Uterus (tissue), 4 donors: ENCODE data around the gene CPVL. TPM values are rescaled to one million over a fixed set of nuclear protein-coding genes. Genes with fewer than 3 reads are reported as not detected.

Experiments used
- DNase-seq, 2 donors: peaks; one replicate each; pipeline ENCODE4 v3.0.0-alpha.2; 2019 to 2020
- H3K27ac ChIP-seq, 2 donors: fragments of 200-600 bp; sonication (generic); 1 replicate in 1 of 2; 2 replicates in 1 of 2; pipeline ENCODE4 v1.5.1; 2016 to 2018
- H3K27me3 ChIP-seq, 2 donors: fragments of 200-600 bp; sonication (generic); one replicate each; pipeline ENCODE4 v1.5.1; 2018 to 2019; ENCODE audit warnings: control low read depth in 1 of 2
- H3K36me3 ChIP-seq, 2 donors: fragments of 200-600 bp; sonication (generic); one replicate each; pipeline ENCODE4 v1.5.1; 2019; ENCODE audit warnings: control low read depth in 1 of 2
- H3K4me1 ChIP-seq, 2 donors: fragments of 200-600 bp; sonication (generic); one replicate each; pipeline ENCODE4 v1.5.1; 2018 to 2019; ENCODE audit warnings: control low read depth in 1 of 2
- H3K4me3 ChIP-seq, 2 donors: fragments of 200-600 bp; sonication (generic); 1 replicate in 1 of 2; 2 replicates in 1 of 2; pipeline ENCODE4 v1.5.1; 2018 to 2019; ENCODE audit warnings: mild to moderate bottlenecking in 1 of 2
- H3K9me3 ChIP-seq, 2 donors: fragments of 200-600 bp; sonication (generic); one replicate each; pipeline ENCODE4 v1.5.1; 2019; ENCODE audit warnings: control low read depth in 1 of 2
- CTCF ChIP-seq, 4 experiments: fragments of 200-600 bp in 2 of 4; fragments of 450-650 bp in 2 of 4; sonication (generic) in 2 of 4; IDR thresholded peaks; one replicate each; pipeline ENCODE4 v1.5.1; 2016 to 2019; ENCODE audit warnings: antibody characterized with exemption in 4 of 4, mild to moderate bottlenecking in 2 of 4, moderate library complexity in 1 of 4
- POLR2A ChIP-seq, 2 donors: fragments of 450-650 bp; IDR thresholded peaks; one replicate each; pipeline ENCODE4 v1.6.1; 2016; ENCODE audit warnings: antibody characterized with exemption in 2 of 2, mild to moderate bottlenecking in 1 of 2, moderate library complexity in 1 of 2
- intact Hi-C: fragments of 100-400 bp; cut with DNase I; formaldehyde crosslinking; loops from one replicate; pipeline ENCODE4 v1.15.1; 2023; ENCODE audit warnings: low total_unique reads
- total RNA-seq, 4 donors: library from RNA; depleted of rRNA in 3 of 4; stranded (reverse); fragments of >200 nt in 3 of 4; gene quantifications; one replicate each; pipeline versions ENCODE4 v1.1.0 to v1.2.4, GENCODE V29; 2014 to 2023
- donor health status: DM: yes; HTN: yes; CAD: no.

CPVL gene
- total RNA-seq, 4 donors from 2014 or later = 8.5 to 21.1 (median 14.5) TPM

GRCh38 chr7:29005829-29006228 lies 140.5 kb downstream of the CPVL start:
- intact Hi-C loops = no loop called here
- Histone ChIP-seq H3K36me3 (no peaks in the 10 kb centered on the region), H3K27ac (peak overlapping the region in 1 of 2 donors; percentile 23), H3K4me1 (no peaks in the 10 kb centered on the region), H3K9me3 (no peaks in the 10 kb centered on the region), H3K27me3 (no peaks in the 10 kb centered on the region), H3K4me3 (no peak overlapping the region)
- no peak for TF ChIP-seq CTCF (IDR thresholded peaks at IDR 0.05)
- TF ChIP-seq POLR2A (IDR thresholded peaks at IDR 0.05) = no peak
- DNase-seq = peak in 1 of 2 donors; percentile 35

- H3K4me3 ChIP-seq = no peak overlapping the region
- intact Hi-C loops = no loop called here
- DNase-seq = no peak
- no peaks in the 10 kb centered on the region for H3K36me3 ChIP-seq
- no peaks in the 10 kb centered on the region for H3K9me3 ChIP-seq
- TF ChIP-seq POLR2A (IDR thresholded peaks at IDR 0.05) = no peak
- no peak for TF ChIP-seq CTCF (IDR thresholded peaks at IDR 0.05)
- no peaks in the 10 kb centered on the region for H3K4me1 ChIP-seq
- no peaks in the 10 kb centered on the region for H3K27me3 ChIP-seq
- peak overlapping the region in 1 of 2 donors; percentile 23 for H3K27ac ChIP-seq
Observed at GRCh38 chr7:29005406-29005805, 140.9 kb downstream of the CPVL start.

GRCh38 chr7:29003703-29004102 lies 142.6 kb downstream of the CPVL start:
- TF ChIP-seq CTCF (IDR thresholded peaks at IDR 0.05) (no peak), POLR2A (IDR thresholded peaks at IDR 0.05) (no peak)
- no peaks in the 10 kb centered on the region for H3K9me3 ChIP-seq
- H3K36me3 ChIP-seq = no peaks in the 10 kb centered on the region
- no peak overlapping the region for H3K27ac ChIP-seq
- DNase-seq = no peak
- intact Hi-C loops = no loop called here
- H3K4me3 ChIP-seq = no peak overlapping the region
- no peaks in the 10 kb centered on the region for H3K4me1 ChIP-seq
- no peaks in the 10 kb centered on the region for H3K27me3 ChIP-seq

GRCh38 chr7:29000717-29001076 lies 145.6 kb downstream of the CPVL start:
- no peak overlapping the region for H3K27ac ChIP-seq
- no peaks in the 10 kb centered on the region for H3K27me3 ChIP-seq
- DNase-seq = no peak
- TF ChIP-seq POLR2A (IDR thresholded peaks at IDR 0.05) (no peak), CTCF (IDR thresholded peaks at IDR 0.05) (no peak)
- H3K4me3 ChIP-seq = no peak overlapping the region
- no peaks in the 10 kb centered on the region for H3K36me3 ChIP-seq
- H3K9me3 ChIP-seq = no peaks in the 10 kb centered on the region
- intact Hi-C loops = no loop called here
- no peaks in the 10 kb centered on the region for H3K4me1 ChIP-seq

- intact Hi-C loops = no loop called here
- H3K9me3 ChIP-seq = no peaks in the 10 kb centered on the region
- H3K36me3 ChIP-seq = no peaks in the 10 kb centered on the region
- H3K4me1 ChIP-seq = no peaks in the 10 kb centered on the region
- TF ChIP-seq POLR2A (IDR thresholded peaks at IDR 0.05) = no peak
- TF ChIP-seq CTCF (IDR thresholded peaks at IDR 0.05) = no peak
- no peaks in the 10 kb centered on the region for H3K27me3 ChIP-seq
- H3K4me3 ChIP-seq = no peak overlapping the region
- DNase-seq = no peak
- H3K27ac ChIP-seq = no peak overlapping the region
Observed at GRCh38 chr7:28999895-29000716, 146.2 kb downstream of the CPVL start.
